Suprapubic skin (tissue), 3 donors: ENCODE results near the gene KCNN1.

Experiments
- CTCF ChIP-seq, 2 donors: fragments of 200-600 bp in 1 of 2; fragments of 450-650 bp in 1 of 2; sonication (generic) in 1 of 2; IDR thresholded peaks; one replicate each; pipeline ENCODE4 v1.5.1; 2016 to 2019; ENCODE audit warnings: antibody characterized with exemption in 2 of 2, mild to moderate bottlenecking in 1 of 2, moderate library complexity in 1 of 2
- EP300 ChIP-seq: sonication (generic); formaldehyde crosslinking; IDR thresholded peaks from one replicate; pipeline ENCODE4 v1.6.1; 2017; ENCODE audit warnings: antibody characterized with exemption
- POLR2A ChIP-seq, 2 donors: fragments of 450-650 bp; IDR thresholded peaks; one replicate each; pipeline ENCODE4 v1.6.1; 2017; ENCODE audit warnings: antibody characterized with exemption in 2 of 2, mild to moderate bottlenecking in 2 of 2, moderate library complexity in 2 of 2

DNA sequence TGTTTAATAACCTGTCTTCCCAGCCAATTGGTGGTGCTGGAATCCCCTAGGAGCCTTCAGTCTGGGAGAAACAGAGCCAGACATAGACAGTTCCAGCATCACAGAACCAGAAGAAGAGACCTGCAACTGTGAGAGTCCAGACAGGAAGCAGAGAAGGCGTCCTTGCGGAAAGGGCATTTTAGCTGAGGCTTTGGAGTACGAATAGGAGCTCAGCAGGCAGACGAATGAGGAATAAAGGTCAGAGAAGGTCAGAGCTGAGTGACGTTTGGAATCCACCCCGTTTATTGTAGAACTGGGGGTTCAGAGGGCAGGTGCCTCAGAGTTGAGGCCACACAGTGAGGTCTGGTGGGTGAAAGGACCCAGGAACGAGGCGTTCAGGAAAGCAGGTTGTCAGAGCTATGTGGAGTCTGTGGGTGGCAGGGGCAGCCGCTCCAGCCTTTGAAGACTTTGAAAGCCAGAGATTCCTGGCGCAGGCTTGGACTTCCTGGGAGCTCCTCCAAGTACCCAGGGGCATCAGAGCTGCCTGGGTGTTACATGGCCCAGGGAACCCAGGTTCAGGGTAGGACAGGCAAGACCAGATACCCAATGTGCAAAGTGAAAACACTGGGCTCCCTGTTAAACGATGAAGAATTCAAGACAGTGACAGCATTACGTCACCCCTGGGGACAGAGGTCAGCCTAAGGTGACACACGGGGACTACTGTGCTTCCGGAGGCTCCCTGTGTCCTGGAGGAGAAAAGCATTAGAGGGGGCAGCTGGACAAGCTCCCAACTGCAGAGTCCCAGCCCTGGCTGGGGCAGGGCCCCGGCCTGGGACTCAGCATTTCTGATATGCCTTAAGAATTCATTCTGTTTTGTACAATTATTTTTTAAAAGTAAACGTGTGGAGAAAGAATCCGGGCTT, 46.6 kb downstream of the KCNN1 start:
- no peak for TF ChIP-seq CTCF (IDR thresholded peaks at IDR 0.05)
- no peak for TF ChIP-seq POLR2A (IDR thresholded peaks at IDR 0.05)
- no peak for TF ChIP-seq EP300
